HG02943 (cell line): Measurements from ENCODE around the gene MBNL2.

Experiments used
- ATAC-seq: cut with Tn5 transposase; IDR thresholded peaks from one replicate; pipeline ENCODE4 v1.9.1; 2021; ENCODE audit warnings: mild to moderate bottlenecking, low read depth, moderate library complexity; ENCODE audit not compliant: unreplicated experiment

Gene MBNL2

DNA sequence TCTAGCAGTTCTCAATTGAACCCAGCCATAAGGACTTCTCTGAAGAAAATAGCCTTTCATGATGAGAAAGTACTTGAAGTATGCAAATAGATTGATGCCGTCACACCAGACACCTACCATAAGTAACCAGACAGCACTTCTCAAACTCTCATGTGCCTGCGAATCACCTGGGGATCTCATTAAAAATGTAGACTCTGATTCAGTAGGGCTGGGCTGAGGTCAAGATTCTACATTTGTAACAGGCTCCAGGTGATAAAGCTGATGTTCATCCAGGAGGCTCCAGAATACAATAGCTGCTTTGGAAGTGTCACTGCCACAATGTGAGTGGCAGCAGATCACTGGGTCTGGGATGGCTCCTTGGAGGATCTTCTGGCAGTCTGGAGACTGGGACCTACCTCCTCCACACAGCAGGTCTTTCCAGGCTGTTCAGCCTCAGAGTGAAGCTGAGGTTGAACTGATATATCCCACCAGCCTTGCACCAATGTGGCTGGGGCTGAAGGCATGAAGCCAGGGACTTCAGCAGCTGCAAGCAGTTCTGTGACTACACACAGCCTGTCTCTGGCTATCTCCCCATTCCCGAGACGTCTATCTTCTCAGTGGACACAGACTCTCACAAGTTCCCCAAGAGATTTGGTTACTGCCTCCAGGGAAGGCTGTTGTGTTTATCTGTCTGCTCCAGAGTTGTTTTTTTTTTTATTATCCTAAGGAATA lies 9.1 kb downstream of the MBNL2 start:
- no peak for ATAC-seq

DNA sequence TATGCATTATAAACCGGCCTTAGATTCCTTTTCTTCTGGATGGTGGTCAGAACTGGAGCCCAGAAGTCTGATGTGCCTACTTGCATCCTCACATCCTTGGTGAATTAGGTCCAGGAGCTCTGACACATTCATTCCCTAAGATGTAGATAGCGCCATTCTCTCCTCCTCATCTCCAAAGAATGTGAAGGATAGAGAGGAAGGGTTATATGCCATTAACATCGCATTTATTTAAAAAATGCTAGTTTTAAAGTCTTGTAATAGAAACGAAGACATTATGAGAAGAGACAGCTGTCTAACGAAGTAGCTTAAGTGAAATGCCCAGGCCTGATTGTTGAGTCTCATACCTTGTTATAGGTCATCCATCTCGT lies 9.7 kb downstream of the MBNL2 start:
- no peak for ATAC-seq

DNA sequence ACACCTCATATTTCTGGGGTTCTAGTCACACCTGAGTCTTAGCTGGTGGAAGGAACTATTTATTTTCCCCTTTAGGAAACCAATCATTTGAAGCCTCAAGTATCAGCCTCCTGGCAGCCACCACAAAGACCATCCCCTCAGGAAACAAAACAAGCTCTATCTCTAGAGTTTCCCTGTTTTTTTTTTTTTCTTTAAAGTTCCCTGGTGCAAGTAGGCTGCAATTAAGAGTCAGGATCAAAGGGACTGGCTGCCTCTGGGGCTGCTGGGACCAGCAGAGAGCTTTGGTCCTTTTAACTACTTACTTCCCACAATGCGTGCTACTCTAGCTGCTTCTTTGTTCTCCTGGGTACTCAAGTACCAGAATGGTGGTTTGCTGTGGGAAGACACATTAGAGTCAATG lies 11.4 kb downstream of the MBNL2 start:
- no peak for ATAC-seq

DNA sequence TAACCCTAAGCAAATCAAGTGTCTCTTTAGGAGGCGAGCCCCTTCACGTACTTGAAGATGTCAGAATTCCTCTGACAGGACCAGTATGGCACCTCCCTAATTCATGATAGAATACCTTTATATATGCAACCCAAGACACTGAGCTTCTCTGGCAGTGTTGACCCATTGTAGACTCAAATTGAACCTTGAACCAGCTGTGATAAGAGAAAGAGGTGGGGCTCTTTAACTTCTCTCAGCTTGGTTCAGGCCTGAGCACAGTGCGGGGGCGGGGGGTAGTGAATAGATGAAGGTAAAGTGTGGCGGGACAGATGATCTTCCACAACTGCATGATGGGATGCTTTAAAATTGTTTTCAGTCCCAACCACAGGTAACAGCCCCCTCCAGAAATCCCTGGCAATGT lies 12.1 kb downstream of the MBNL2 start:
- no peak for ATAC-seq

DNA sequence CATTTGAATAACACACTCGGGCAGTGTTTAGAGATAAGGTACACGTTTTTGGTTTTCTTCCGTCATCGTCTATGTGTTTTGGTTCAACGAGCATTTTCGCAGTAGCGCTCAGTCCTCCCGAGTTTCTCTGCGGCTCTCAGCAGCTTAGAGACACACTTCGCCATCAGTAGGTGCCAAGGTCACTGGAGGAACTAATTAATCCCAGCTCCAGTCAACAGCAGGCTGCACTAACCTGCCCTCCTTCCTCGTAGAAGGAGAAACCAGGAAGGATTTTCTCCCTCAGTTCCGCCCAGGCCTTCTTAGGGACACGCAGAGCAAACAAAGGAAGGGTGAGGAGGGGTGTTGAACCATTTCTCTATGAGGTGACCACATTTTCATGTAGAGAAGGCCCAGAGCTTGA lies 12.6 kb downstream of the MBNL2 start:
- ATAC-seq, result no peak

DNA sequence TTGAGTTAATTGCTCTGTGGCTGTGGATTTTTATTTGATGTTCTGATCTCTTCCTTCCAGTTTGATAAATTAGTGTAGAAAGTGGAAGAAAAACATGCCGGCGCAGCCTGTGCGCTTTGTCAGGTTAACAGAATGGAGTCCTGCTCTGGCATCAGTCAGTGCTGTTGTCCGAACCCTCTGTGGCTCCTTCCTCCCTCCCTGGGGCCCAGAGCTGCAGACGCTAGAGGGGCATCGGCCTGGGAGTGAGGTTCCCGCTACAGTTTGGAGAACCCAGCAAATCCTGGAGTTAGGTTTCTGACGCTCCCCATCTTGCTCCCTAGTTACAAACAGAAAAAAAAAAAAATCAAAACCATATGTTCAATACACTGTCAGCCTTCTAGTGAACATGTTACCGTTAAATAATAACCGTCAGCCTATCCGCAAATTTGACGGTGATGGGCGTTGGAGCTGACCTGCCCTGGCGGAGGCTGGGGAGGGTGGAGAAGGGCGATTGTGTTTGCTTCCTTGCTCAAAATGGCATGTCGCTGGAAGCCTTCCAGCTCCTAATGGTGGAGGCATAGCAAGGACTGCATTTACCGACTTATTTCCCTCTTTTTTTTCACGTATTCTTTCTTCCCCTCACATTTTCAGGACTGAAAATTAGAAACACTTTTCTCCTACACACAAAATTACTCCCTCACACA lies 13.6 kb downstream of the MBNL2 start:
- no peak for ATAC-seq

DNA sequence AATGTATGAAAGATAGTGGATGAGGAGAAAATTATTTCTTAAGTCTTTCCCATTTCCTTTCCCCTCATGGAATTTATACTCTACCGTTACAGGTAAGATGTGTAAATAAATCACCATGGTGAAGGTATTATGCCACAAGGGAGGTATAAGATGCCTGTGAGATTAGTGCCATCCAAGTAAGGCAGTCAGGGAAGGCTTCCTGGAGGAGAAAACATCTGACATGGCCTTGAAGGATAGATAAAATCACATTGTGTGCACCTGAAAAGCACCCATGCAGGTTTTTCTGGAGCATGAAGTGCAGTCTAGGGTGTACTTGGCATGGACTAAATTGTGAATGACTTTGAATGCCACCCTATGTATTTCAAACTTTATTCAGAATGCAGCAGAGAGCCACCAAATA lies 15.3 kb downstream of the MBNL2 start:
- ATAC-seq, result no peak

DNA sequence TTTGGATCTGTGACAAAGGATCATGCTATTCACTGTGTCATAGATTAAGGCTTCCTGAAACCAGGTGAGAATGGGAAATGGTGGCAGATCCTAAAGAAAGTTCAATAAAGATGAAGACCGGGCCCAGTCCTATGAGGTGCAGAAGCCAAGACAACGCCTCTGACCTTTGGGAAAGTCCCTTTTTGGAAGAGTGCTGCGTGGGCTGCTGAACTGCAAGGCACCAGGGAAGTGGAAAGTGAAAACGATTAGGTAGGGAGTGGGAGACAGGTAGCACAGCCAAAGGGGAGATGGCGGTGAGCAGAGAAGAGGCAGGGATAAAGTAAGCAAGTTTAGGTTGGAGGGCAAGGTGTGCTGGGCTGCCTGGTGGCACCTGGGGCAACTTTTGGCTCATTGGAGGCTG lies 16.3 kb downstream of the MBNL2 start:
- no peak for ATAC-seq

DNA sequence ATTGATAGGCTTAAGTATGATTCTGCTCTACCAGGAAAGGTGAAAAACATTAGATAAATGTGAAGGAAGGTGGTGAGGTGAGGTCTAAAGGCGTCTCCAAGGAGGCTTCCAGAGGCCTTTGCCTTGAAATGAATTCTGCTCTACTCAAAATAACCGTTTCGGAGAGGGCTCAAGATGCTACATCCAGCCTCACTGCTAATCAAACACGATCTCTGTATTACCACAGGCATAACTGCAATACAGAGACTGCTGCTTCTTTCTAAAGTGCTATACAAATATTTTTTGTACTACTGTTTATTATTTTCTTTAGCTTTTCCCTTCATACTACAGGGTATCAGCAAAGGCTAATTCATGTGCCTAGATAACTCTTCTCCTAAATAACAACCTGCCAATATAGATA lies 16.8 kb downstream of the MBNL2 start:
- no peak for ATAC-seq

DNA sequence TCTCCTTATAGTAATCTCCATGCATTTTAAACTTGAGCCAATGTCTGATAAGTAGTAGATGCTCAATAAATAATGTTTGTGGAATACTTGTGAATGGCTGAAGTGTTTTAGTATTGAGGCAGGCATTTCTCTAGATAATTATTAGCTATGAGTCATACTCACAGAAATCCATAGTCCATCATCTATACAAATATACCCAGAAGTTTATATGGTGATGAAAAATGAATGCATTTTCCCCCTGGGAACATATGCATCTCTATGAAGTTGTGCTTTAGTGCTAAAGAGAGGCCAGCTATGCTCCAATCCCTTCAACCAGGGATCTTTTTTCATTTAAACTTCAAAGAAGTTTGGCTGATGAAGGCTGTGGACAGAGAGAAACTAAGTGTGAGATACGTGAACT lies 17.2 kb downstream of the MBNL2 start:
- no peak for ATAC-seq

DNA sequence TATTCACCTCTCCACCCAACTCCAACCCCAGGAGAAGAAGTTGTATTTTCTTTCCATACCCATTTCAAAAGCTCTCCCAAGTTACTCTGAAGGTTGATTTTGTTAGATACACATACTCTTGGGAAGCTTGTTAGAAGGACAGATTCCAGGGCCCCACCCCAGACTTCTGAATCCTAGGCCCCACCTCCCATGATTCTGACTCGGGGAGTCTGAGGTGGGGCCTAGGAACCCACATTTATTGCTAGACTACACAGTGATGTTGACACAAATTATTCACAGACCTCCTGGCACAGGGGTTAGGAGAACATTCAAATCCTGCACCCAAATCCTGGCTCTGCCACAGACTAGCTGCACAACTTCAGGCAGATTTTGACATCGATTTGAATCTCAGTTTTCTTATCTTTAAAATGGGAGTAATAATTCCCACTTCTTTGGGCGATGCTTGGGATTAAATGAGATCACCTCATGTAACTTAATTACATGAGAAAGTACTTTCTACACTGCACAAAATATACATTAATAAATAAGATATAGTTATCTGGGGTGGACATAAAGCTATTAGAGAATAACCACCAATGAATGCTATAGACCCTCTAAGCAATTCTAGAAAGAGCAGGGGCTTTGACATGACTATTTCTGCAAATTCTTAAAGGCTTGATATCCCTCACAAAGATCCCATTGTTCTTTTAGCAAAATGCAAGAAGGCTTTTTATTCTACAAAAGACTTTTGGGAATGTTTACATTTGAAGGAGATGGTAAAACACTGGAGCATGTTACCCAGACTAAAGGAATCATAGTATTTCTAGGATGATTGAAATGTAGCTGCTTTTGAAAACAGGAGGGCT lies 18.0 kb downstream of the MBNL2 start:
- ATAC-seq, result no peak

DNA sequence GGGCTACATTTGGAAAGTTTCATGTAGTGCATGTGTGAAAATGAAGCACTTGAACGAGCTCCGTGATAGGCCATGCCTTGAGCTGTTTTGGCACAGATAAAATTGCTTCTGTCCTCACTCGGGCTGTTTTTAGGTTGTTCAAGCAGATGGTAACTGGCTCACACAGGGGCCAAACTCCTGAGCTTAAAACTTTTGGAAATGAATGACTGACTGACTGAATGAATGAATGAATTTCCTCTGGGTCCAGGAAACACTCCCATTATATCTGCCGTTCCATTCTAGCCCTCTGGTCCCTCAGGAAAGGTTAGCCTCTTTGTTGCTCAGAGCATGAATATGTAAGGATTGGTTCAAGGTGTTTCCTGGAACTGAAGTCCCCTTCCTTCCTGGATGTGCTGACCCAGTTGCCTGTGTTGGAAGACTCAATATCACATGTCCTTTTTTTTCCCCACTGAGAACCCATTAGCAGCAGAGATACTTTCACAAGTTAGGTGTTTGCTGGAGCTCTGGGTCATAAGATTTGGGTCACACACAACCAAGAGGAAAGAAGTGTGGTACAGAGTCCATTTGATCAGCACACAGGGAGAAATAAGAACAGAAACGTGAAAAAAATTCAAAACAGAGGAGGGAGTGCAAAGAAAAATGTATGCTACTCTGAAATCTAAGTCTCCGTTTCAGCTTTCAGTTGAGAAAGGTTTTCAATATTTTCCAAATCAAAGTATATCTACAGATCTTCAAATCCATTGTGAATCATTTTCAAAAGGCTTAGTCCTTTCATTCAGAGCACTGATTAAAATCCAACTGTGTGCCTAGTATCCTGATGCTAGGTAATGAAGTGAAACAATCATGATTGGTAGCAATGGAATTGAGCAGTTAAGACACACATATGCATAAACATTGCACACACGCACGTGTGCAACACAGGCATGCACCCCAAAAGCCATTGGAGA lies 18.9 kb downstream of the MBNL2 start:
- ATAC-seq, result no peak

DNA sequence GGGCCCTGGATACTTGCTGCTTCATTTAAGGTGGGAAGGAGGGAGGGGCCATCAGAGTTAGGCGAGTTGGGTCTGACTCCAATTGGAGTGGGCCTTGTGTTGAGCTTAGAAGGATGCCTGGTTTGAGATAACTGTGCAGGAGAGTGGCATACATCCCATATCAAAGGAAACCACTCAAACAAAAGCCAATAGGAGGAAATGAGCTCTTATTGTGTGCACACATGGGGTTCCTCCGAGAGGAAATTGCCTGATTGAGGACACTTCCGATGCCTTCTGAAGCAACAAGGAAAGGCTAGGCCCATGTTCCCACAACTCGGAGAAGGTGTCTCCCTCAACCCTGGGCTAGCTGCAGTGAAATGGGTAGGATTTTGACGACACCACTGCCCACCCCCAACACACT lies 19.6 kb downstream of the MBNL2 start:
- no peak for ATAC-seq

DNA sequence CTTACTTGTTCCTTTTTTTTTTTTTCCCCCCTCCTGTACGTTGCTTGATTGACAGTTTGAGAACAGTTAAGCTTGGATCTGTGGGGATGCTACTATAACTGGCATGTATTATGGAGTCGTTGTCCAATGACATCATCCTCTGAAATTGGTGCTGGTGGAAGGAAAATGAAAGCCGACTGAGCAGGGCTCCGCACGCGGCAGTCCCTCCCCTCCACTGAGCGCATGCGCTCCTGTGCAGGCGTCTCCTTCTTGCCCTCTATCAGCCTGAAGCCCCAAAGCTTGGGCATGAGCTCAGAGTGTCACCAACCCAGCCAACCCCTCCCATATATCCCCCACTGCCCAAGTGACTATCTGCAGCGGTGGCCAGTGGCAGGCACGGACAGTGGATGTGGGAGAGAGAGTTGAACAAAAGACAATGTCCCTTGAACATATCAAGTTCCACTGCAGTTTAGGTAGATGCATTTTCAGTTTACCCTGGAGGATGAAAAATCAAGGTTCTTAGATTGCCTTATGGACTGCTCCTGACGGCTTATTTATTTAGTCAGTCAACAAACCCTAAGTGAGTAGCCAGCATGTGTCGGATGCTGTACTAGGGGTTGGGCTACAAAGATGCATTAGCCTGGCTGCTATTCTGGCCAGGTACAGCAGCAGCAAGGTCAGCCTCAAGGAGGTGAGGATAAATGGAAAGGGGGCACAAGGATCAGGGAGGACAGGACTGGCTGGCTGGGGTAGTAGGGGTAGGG lies 20.8 kb downstream of the MBNL2 start:
- no peak for ATAC-seq

DNA sequence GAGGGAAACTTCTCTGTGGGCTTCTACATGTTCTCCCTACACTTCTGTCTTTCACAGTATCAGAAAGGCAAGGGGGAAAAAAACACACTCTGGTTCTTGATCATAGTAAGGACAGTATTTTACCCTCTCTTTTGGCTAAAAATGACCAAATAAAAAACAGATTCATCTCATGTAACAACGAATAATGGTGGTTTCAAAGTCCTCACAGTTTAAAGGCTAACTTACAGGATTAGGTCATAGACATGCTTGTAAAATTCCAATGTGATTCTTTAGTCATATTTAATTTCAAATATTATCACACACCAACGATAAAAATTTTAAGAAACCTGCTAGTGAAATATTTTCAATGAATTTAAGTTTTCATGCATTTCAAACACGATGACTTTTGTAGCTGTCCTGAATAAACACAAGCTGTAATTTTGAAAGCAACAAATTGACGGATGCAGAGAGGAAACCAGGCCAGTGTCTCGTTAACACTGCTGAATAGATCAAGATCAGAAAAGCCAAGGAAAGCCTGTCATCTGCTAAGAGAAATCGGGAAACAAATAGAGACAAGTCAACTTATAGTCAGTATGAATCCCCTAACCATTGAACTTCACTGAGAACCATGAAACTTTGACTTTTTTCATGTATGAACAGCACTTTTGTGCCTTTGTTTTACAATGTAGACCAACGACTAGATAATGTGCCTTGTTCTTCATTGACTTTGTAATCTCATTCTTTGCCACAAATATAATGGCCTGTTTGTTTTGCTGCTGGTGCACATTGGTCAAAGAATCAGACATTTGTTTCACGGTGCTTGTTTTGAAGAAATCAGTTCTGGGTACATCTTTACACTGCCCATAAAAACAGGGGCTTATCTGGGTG lies 22.0 kb downstream of the MBNL2 start:
- ATAC-seq, result no peak

DNA sequence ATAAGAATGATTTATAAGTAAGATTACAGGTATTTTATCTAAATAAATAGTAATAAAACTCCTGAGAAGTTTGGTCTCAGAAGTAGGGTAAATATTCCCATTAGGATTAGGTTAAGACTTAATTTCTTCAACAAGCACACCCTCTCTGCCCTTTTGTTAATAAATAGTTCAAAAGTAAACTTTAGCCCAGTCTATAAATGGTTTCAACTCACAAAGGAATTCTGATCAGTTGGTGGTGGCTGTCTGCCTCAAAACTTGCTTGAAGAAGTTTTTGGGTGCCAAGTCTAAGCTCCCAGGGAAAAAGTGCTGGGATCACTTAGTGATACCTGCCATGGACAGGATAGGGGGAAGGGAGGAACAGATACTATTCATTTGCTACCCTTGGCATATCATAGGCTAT lies 22.9 kb downstream of the MBNL2 start:
- no peak for ATAC-seq

DNA sequence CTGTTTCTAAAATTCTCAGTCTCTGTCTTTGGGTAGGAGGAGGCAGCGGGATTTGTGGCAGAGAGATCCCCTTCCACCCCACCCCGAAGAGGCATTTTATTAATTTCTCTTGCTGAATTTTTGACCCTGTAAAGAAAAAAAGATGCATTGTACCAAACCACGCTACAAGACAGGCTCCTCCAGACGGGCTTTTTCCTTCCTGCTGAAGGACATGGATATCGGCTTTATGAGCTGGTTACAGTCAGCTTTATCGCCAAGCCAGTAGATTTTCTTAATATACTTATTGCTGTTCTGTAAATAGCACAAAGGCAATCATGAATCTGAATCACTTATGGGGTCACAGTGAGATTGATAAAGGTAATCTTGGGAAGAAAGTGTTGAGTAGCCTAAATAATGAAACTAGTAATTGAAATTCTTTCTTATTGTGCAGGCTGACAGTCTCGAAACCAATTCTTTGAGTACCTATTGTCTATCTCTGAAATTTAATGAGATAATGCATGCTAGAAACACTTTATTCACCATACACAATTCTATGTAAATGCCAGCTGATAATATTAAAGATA lies 24.5 kb downstream of the MBNL2 start:
- ATAC-seq, result no peak

DNA sequence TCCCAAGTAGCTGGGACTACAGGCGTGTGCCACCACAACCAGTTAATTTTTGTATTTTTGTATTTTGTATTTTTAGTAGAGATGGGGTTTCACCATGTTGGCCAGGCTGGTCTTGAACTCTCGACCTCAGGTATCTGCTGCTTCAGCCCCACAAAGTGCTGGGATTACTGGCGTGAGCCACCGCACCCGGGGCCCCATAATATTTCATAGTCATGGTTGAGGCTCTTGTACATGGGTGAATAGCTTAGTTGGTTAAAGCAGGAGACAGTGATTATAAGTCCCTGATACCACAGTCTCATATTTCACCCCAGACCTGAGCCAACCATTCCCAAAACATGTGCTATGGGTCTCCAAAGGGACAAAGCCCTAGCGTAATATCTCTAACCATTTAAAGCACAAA lies 26.1 kb downstream of the MBNL2 start:
- ATAC-seq, result no peak
